ENCODE data around the gene CERT1.

Gene CERT1

GRCh38 chr5:75457161-75457560 lies 54.3 kb downstream of the CERT1 start:
- H3K4me3 ChIP-seq (ENCODE audit: low read depth, low read length), result no peak overlapping the region
- no peak for DNase-seq (ENCODE audit: low read depth)
- no peak for TF ChIP-seq CTCF (IDR thresholded peaks at IDR 0.05; ENCODE audit: low read depth, low read length, missing control alignments)

- no peak for DNase-seq (ENCODE audit: low read depth)
- H3K4me3 ChIP-seq (ENCODE audit: low read depth, low read length), result no peak overlapping the region
- no peak for TF ChIP-seq CTCF (IDR thresholded peaks at IDR 0.05; ENCODE audit: low read depth, low read length, missing control alignments)
Measured at GRCh38 chr5:75450069-75450468, 61.4 kb downstream of the CERT1 start.

GRCh38 chr5:75446068-75446467 lies 65.4 kb downstream of the CERT1 start:
- no peak for DNase-seq (ENCODE audit: low read depth)
- H3K4me3 ChIP-seq (ENCODE audit: low read depth, low read length), result no peak overlapping the region
- no peak for TF ChIP-seq CTCF (IDR thresholded peaks at IDR 0.05; ENCODE audit: low read depth, low read length, missing control alignments)

- DNase-seq (ENCODE audit: low read depth), result no peak
- no peak for TF ChIP-seq CTCF (IDR thresholded peaks at IDR 0.05; ENCODE audit: low read depth, low read length, missing control alignments)
- H3K4me3 ChIP-seq (ENCODE audit: low read depth, low read length), result no peak overlapping the region
Measured at GRCh38 chr5:75441560-75441959, 69.9 kb downstream of the CERT1 start.

- DNase-seq (ENCODE audit: low read depth), result no peak
- H3K4me3 ChIP-seq (ENCODE audit: low read depth, low read length), result no peak overlapping the region
- TF ChIP-seq CTCF (IDR thresholded peaks at IDR 0.05; ENCODE audit: low read depth, low read length, missing control alignments), result no peak
Measured at GRCh38 chr5:75439276-75439675, 72.2 kb downstream of the CERT1 start.

GRCh38 chr5:75438722-75439121 lies 72.7 kb downstream of the CERT1 start:
- H3K4me3 ChIP-seq (ENCODE audit: low read depth, low read length), result no peak overlapping the region
- no peak for TF ChIP-seq CTCF (IDR thresholded peaks at IDR 0.05; ENCODE audit: low read depth, low read length, missing control alignments)
- DNase-seq (ENCODE audit: low read depth), result no peak

GRCh38 chr5:75435096-75435495 lies 76.3 kb downstream of the CERT1 start:
- no peak for DNase-seq (ENCODE audit: low read depth)
- no peak for TF ChIP-seq CTCF (IDR thresholded peaks at IDR 0.05; ENCODE audit: low read depth, low read length, missing control alignments)

More at GRCh38 chr5:75435096-75435495, 76.3 kb downstream of the CERT1 start:
- no peak overlapping the region for H3K4me3 ChIP-seq (ENCODE audit: low read depth, low read length)
